ENCODE results near the gene MAP1A. TPM values are rescaled to one million over a fixed set of nuclear protein-coding genes. Genes with fewer than 3 reads are reported as not detected.

MAP1A gene
- total RNA-seq, 6 experiments from 2014 or later, result 0.09 to 0.56 (median 0.24) TPM

DNA sequence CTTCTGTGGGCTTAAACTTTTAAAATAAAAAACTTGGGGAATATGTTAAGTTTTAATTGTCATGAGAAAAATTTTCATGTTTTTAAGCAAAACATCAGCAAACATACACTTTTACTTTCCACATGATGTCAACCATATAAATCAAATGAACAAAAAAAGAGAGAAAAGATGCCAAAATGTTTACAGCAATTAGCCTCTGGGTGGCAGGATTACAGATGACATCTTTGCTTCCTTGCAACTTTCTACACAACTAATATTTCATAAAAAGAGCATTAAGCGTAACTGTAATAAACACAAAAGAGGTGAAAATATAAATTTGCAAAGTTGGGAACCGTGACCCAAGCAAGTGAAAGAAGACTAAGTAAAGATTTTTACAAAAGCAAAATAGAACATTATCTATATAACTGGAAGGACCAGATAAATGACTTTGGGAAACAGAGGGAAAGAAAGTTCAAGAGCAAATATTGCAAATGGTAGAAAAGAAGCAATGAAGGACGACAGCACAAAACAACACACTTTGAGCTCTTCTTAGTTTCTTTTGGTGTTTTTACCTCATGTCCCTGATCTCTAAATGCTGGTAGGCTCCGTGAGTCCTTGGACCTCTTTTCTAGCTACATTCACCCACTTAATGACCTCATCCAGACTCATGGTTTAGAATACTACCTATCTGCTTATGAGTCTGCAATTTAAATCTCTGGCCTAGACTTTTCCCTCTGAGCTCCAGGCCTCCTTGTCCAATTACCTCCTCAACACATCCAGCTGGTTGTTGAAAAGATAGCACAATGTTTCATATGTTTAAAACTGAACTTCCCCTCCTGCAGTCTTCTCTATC is 33.9 kb upstream of the MAP1A start:
- H3K36me3 ChIP-seq, result peaks cover 0 to 18% (median 2%) of the 10 kb centered on the region in 4 donors
- DNase-seq, result no peak
- WGBS (ENCODE audit: insufficient coverage, low coverage, low lambda C conversion rate, missing lambda C conversion rate), result 82% methylated on average over 4 of the region's 4 CpGs

DNA sequence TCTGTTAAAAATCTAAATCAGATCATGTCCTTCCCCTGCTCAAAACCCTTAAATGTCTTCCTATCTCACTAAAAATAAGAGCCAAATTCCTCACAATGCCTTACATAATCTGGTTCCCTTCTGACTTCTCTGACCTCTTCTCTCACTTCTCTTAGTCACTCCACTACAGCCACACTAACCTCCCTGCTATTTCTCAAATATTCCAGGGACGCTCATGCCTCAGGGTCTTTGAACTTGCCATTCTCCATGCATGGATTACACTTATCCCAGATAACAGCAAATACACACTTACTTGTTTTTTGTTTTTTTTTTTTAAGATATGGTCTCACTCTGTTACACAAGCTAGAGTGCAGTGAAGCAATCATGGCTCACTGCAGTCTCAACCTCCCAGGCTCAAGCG is 33.0 kb upstream of the MAP1A start:
- DNase-seq (no peak), ATAC-seq (no peak)
- H3K36me3 ChIP-seq, result peaks cover 0 to 9% (median 0%) of the 10 kb centered on the region in 4 donors
- intact Hi-C loops (cut with DNase I), result no loop called here
- no peak for TF ChIP-seq POLR2A (IDR thresholded peaks at IDR 0.05)
- TF ChIP-seq, protein P1, sequence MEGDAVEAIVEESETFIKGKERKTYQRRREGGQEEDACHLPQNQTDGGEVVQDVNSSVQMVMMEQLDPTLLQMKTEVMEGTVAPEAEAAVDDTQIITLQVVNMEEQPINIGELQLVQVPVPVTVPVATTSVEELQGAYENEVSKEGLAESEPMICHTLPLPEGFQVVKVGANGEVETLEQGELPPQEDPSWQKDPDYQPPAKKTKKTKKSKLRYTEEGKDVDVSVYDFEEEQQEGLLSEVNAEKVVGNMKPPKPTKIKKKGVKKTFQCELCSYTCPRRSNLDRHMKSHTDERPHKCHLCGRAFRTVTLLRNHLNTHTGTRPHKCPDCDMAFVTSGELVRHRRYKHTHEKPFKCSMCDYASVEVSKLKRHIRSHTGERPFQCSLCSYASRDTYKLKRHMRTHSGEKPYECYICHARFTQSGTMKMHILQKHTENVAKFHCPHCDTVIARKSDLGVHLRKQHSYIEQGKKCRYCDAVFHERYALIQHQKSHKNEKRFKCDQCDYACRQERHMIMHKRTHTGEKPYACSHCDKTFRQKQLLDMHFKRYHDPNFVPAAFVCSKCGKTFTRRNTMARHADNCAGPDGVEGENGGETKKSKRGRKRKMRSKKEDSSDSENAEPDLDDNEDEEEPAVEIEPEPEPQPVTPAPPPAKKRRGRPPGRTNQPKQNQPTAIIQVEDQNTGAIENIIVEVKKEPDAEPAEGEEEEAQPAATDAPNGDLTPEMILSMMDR (IDR thresholded peaks at IDR 0.05), result no peak
- H3K4me3 ChIP-seq, result no peak overlapping the region
- H3K9me3 ChIP-seq, result no peaks in the 10 kb centered on the region
- 94% methylated on average over 2 of the region's 2 CpGs for WGBS (ENCODE audit: insufficient coverage, low coverage, low lambda C conversion rate, missing lambda C conversion rate)
- no peaks in the 10 kb centered on the region for H3K4me1 ChIP-seq
- no peak overlapping the region for H3K27ac ChIP-seq
- H3K27me3 ChIP-seq, result no peaks in the 10 kb centered on the region

More for the DNA sequence above, 33.9 kb upstream of the MAP1A start:
- Histone ChIP-seq H3K4me1 (no peaks in the 10 kb centered on the region), H3K27ac (no peak overlapping the region), H3K27me3 (no peaks in the 10 kb centered on the region), H3K4me3 (no peak overlapping the region), H3K9me3 (no peaks in the 10 kb centered on the region)
- no peak for ATAC-seq
- intact Hi-C loops (cut with DNase I), result no loop called here
- no peak for TF ChIP-seq POLR2A (IDR thresholded peaks at IDR 0.05)
- TF ChIP-seq, protein P1 (IDR thresholded peaks at IDR 0.05), result peak; percentile 16 to 27 (median 17)

- Histone ChIP-seq H3K4me1 (peaks cover 0 to 4% (median 2%) of the 10 kb centered on the region in 4 donors), H3K27ac (no peak overlapping the region), H3K27me3 (no peaks in the 10 kb centered on the region), H3K36me3 (no peaks in the 10 kb centered on the region), H3K9me3 (no peaks in the 10 kb centered on the region), H3K4me3 (no peak overlapping the region)
- ATAC-seq (no peak), DNase-seq (no peak)
- TF ChIP-seq, protein P1 (IDR thresholded peaks at IDR 0.05), result no peak
- 96% methylated on average over 3 of the region's 6 CpGs for WGBS (ENCODE audit: insufficient coverage, low coverage, low lambda C conversion rate, missing lambda C conversion rate)
- intact Hi-C loops (cut with DNase I), result no loop called here
These were observed 30.0 kb upstream of the MAP1A start for GRCh38 chr15:43487271-43487895.

DNA sequence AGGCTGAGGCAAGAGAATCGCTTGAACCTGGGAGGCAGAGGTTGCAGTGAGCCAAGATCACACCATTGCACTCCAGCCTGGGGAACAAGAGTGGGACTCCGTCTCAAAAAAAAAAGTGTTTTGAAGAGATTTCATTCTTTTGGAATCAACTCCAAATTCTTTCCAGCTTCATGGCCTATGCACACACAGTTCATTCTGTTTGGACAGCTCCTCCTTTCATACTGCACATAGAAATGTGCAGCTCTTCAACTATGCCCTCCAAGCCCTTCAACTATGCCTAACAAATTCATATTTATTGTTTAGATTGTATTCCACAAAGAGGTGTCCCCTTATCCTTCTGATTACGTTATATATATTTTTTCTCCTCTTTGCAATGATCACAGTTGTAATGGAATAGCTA is 28.6 kb upstream of the MAP1A start:
- DNase-seq (no peak), ATAC-seq (no peak)
- no peak for TF ChIP-seq POLR2A (IDR thresholded peaks at IDR 0.05)
- TF ChIP-seq, protein P1 (IDR thresholded peaks at IDR 0.05), result no peak
- Histone ChIP-seq H3K9me3 (no peaks in the 10 kb centered on the region), H3K27me3 (no peaks in the 10 kb centered on the region), H3K36me3 (no peaks in the 10 kb centered on the region), H3K4me3 (no peak overlapping the region), H3K4me1 (peaks cover 0 to 5% (median 2%) of the 10 kb centered on the region in 4 donors), H3K27ac (no peak overlapping the region)
- intact Hi-C loops (cut with DNase I), result no loop called here
- 76% methylated on average over 3 of the region's 3 CpGs for WGBS (ENCODE audit: insufficient coverage, low coverage, low lambda C conversion rate, missing lambda C conversion rate)
